CD4-positive, alpha-beta T cell treated with Interferon gamma for 1 hour (primary cell): Measurements from ENCODE around the gene FLT3.
"Not testable (repeated sequence)": the region's sequence is repeated elsewhere in the genome, so short reads cannot be mapped to it uniquely, and the experiment has no call there.

Source experiments
- DNase-seq: peaks from one replicate; pipeline ENCODE4 v3.0.0-alpha.2; 2020

The FLT3 gene

GRCh38 chr13:28043224-28043623 lies 57.2 kb downstream of the FLT3 start:
- no peak for DNase-seq

GRCh38 chr13:28041501-28041900 lies 58.9 kb downstream of the FLT3 start:
- DNase-seq, result no peak

- DNase-seq, result no peak
Measured at GRCh38 chr13:28041031-28041461, 59.3 kb downstream of the FLT3 start.

GRCh38 chr13:28037399-28037798 lies 63.0 kb downstream of the FLT3 start:
- no peak for DNase-seq

- no peak for DNase-seq
Measured at GRCh38 chr13:28035146-28035782, 65.1 kb downstream of the FLT3 start.

- DNase-seq, result no peak
Measured at GRCh38 chr13:28033894-28034655, 66.3 kb downstream of the FLT3 start.

GRCh38 chr13:28032438-28032837 lies 67.9 kb downstream of the FLT3 start:
- not testable (repeated sequence) for DNase-seq

- no peak for DNase-seq
Measured at GRCh38 chr13:28031896-28032288, 68.5 kb downstream of the FLT3 start.

GRCh38 chr13:28031220-28031895 lies 69.0 kb downstream of the FLT3 start:
- peak; percentile 30 for DNase-seq

- no peak for DNase-seq
Measured at GRCh38 chr13:28027607-28028364, 72.6 kb downstream of the FLT3 start.

GRCh38 chr13:28027071-28027470 lies 73.3 kb downstream of the FLT3 start:
- no peak for DNase-seq

GRCh38 chr13:28026508-28026907 lies 73.9 kb downstream of the FLT3 start:
- no peak for DNase-seq

GRCh38 chr13:28022848-28023518 lies 77.4 kb downstream of the FLT3 start:
- no peak for DNase-seq

- DNase-seq, result no peak
Measured at GRCh38 chr13:28014301-28014700, 86.1 kb downstream of the FLT3 start.

GRCh38 chr13:28013482-28013881 lies 86.9 kb downstream of the FLT3 start:
- DNase-seq, result no peak

GRCh38 chr13:28012896-28013295 lies 87.5 kb downstream of the FLT3 start:
- no peak for DNase-seq

GRCh38 chr13:28012383-28012782 lies 88.0 kb downstream of the FLT3 start:
- DNase-seq, result no peak

- no peak for DNase-seq
Measured at GRCh38 chr13:28010046-28010445, 90.3 kb downstream of the FLT3 start.

GRCh38 chr13:28005016-28005415 lies 95.4 kb downstream of the FLT3 start:
- DNase-seq, result not testable (repeated sequence)

GRCh38 chr13:28002886-28003698 lies 97.3 kb downstream of the FLT3 start:
- no peak for DNase-seq

GRCh38 chr13:28001837-28002473 lies 98.4 kb downstream of the FLT3 start:
- no peak for DNase-seq
